Measurements from ENCODE around the gene AVL9. TPM values are rescaled to one million over a fixed set of nuclear protein-coding genes. Genes with fewer than 3 reads are reported as not detected.

Gene AVL9
- total and polyA plus RNA-seq, 2 of the 13 experiments (the other 11 are each of a cell fraction or from before 2014, with no cell fraction given) = 29.9 to 48.0 TPM

DNA sequence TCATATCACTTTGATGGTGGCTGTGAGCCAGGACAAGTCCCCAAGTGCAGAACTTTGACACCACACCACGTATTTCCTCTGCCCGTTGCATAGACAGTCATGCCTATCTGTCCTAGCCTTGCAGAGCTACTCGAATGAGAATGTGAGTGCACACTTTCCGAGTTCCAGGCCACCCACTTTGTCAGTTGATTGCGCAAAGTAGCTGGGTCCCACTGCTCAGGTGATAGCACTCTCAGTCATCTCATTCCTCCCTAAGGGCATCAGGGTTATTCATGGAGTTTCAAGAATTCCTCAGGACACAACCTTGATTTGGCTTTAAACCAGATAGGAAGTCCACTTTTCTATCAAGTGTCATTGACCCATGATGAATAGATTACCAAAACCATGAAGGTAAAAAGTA is 24.4 kb upstream of the AVL9 start:
- ChIA-PET CTCF (ENCODE audit: low intra/inter-chr PET ratio, low total read pairs) (no interaction called here), POLR2A (no interaction called here)
- Histone ChIP-seq H3K36me3 (replicated peaks in 1 of 2; ENCODE audit: control insufficient read depth in 1 of 2, insufficient read depth in 2 of 2, low read length in 2 of 2) (no peaks in the 10 kb centered on the region), H4K20me1 (ENCODE audit: insufficient read depth, low read length) (no peaks in the 10 kb centered on the region), H3K4me1 (ENCODE audit: insufficient read depth, low read length) (no peaks in the 10 kb centered on the region), H3K27me3 (ENCODE audit: control insufficient read depth in 1 of 2, insufficient read depth in 2 of 2, low read length in 2 of 2) (no peaks in the 10 kb centered on the region), H3K9ac (ENCODE audit: insufficient read depth, low read depth, low read length) (no peak overlapping the region), H3K4me2 (ENCODE audit: low read depth, low read length) (no peak overlapping the region), H3K9me3 (ENCODE audit: low read length) (no peaks in the 10 kb centered on the region), H3K27ac (ENCODE audit: extremely low read length, insufficient read depth, low read length) (no peak overlapping the region), H2AFZ (ENCODE audit: low read length) (no peak overlapping the region), H3K4me3 (replicated peaks in 1 of 3; ENCODE audit: insufficient read depth in 1 of 3, low read depth in 2 of 3, low read length in 3 of 3) (no peak overlapping the region), H3K79me2 (ENCODE audit: insufficient read depth, low read length) (no peaks in the 10 kb centered on the region)
- BruUV-seq (replicated peaks) = no TSS peak
- TF ChIP-seq ZNF296 (CRISPR knock-in tag; conservative IDR thresholded peaks at IDR 0.05) (no peak), GFI1 (CRISPR knock-in tag; IDR thresholded peaks at IDR 0.05; ENCODE audit: borderline replicate concordance) (no peak), NR2F1 (CRISPR knock-in tag; IDR thresholded peaks at IDR 0.05) (no peak), ZNF746 (CRISPR knock-in tag; IDR thresholded peaks at IDR 0.05) (no peak), SKIL (CRISPR knock-in tag; IDR thresholded peaks at IDR 0.05; ENCODE audit: borderline replicate concordance) (no peak), REL (CRISPR knock-in tag; conservative IDR thresholded peaks at IDR 0.05) (no peak), ZNF564 (CRISPR knock-in tag; IDR thresholded peaks at IDR 0.05) (no peak), PCBP2 (optimal IDR thresholded peaks at IDR 0.05; ENCODE audit: low read depth, low read length, poor library complexity, severe bottlenecking) (no peak), SMARCC2 (IDR thresholded peaks at IDR 0.05) (no peak), CC2D1A (CRISPR knock-in tag; IDR thresholded peaks at IDR 0.05) (no peak)
- WGBS (ENCODE audit: low lambda C conversion rate) = 25% methylated on average over 4 of the region's 5 CpGs
- intact Hi-C loops (cut with micrococcal nuclease; ENCODE audit: unreplicated experiment) = no loop called here
- ATAC-seq (no peak), FAIRE-seq (no peak), DNase-seq (ENCODE audit: low spot score) (no peak)
- in situ Hi-C loops (cut with HindIII; ENCODE audit: extremely low pct_ligation_motif_present, low pct_unique_long_range_greater_than_20kb) = loop anchor here (10.0 kb wide), 1 partner anchor 256 kb away; no protein-coding TSS in a partner anchor

All from HepG2 (cell line).